Activated CD4-positive, CD25-positive, alpha-beta regulatory T cell treated with anti-CD3 and anti-CD28 coated beads, Interleukin-2, amount 50 U/mL, for 16 hours (primary cell): ENCODE results near the gene TSPAN6.

ENCODE experiments used
- DNase-seq: peaks from one replicate; pipeline ENCODE4 v3.0.0-alpha.2; 2020; ENCODE audit warnings: low read depth, low spot score

Gene TSPAN6

GRCh38 chrX:100647739-100648138 is 11.1 kb upstream of the TSPAN6 start:
- no peak for DNase-seq

GRCh38 chrX:100647095-100647494 is 10.5 kb upstream of the TSPAN6 start:
- no peak for DNase-seq

GRCh38 chrX:100645106-100645505 is 8.5 kb upstream of the TSPAN6 start:
- no peak for DNase-seq

GRCh38 chrX:100643956-100644860 is 7.6 kb upstream of the TSPAN6 start, which contains the start of gene SRPX2:
Gene SRPX2, plus strand, starts transcription at chrX:100644199. Its CDS starts 2,124 bp downstream, at chrX:100646323.
- DNase-seq = no peak

GRCh38 chrX:100643212-100643611 is 6.6 kb upstream of the TSPAN6 start:
- DNase-seq = no peak

GRCh38 chrX:100642290-100642689 is 5.7 kb upstream of the TSPAN6 start:
- DNase-seq = no peak

- no peak for DNase-seq
These were observed 651 bp downstream of the TSPAN6 start for GRCh38 chrX:100635989-100636320.

GRCh38 chrX:100635040-100635439 is 1.6 kb downstream of the TSPAN6 start:
- DNase-seq = no peak

GRCh38 chrX:100625985-100626491 is 10.6 kb downstream of the TSPAN6 start:
- DNase-seq = no peak

- no peak for DNase-seq
These were observed 13.6 kb downstream of the TSPAN6 start for GRCh38 chrX:100623001-100623400.

- no peak for DNase-seq
These were observed 21.6 kb downstream of the TSPAN6 start for GRCh38 chrX:100615005-100615404.

- DNase-seq = no peak
These were observed 24.7 kb downstream of the TSPAN6 start for GRCh38 chrX:100611951-100612350.

GRCh38 chrX:100609591-100609990 is 27.0 kb downstream of the TSPAN6 start:
- DNase-seq = no peak

- DNase-seq = no peak
These were observed 29.9 kb downstream of the TSPAN6 start for GRCh38 chrX:100606753-100607152.

- DNase-seq = no peak
These were observed 35.8 kb downstream of the TSPAN6 start for GRCh38 chrX:100600758-100601157.

GRCh38 chrX:100600340-100600739 is 36.3 kb downstream of the TSPAN6 start:
- DNase-seq = no peak

- no peak for DNase-seq
These were observed 37.1 kb downstream of the TSPAN6 start for GRCh38 chrX:100599456-100599855.

GRCh38 chrX:100596601-100597000 is 40.0 kb downstream of the TSPAN6 start:
- no peak for DNase-seq

- no peak for DNase-seq
These were observed 43.0 kb downstream of the TSPAN6 start for GRCh38 chrX:100593581-100593980.

GRCh38 chrX:100593126-100593525 is 43.5 kb downstream of the TSPAN6 start:
- DNase-seq = no peak

GRCh38 chrX:100591256-100592051 is 45.2 kb downstream of the TSPAN6 start:
- DNase-seq = no peak

GRCh38 chrX:100587861-100588260 is 48.7 kb downstream of the TSPAN6 start:
- DNase-seq = no peak
